ENCODE data around the gene AEN.

DNA sequence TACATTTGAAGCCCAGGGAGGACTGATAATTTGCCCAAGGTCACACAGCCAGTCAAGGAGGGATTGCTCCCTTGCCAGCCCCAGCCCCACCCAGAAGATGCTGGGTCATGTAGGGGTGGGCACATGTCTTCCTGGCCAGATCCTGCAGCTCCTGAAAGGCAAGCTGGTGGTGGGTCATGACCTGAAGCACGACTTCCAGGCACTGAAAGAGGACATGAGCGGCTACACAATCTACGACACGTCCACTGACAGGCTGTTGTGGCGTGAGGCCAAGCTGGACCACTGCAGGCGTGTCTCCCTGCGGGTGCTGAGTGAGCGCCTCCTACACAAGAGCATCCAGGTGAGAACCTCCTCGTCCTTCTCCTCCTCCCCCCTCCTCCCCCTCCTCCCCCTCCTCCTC, 30.8 kb downstream of the AEN start:
- TF ChIP-seq, protein P1, sequence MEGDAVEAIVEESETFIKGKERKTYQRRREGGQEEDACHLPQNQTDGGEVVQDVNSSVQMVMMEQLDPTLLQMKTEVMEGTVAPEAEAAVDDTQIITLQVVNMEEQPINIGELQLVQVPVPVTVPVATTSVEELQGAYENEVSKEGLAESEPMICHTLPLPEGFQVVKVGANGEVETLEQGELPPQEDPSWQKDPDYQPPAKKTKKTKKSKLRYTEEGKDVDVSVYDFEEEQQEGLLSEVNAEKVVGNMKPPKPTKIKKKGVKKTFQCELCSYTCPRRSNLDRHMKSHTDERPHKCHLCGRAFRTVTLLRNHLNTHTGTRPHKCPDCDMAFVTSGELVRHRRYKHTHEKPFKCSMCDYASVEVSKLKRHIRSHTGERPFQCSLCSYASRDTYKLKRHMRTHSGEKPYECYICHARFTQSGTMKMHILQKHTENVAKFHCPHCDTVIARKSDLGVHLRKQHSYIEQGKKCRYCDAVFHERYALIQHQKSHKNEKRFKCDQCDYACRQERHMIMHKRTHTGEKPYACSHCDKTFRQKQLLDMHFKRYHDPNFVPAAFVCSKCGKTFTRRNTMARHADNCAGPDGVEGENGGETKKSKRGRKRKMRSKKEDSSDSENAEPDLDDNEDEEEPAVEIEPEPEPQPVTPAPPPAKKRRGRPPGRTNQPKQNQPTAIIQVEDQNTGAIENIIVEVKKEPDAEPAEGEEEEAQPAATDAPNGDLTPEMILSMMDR (IDR thresholded peaks at IDR 0.05 in 4 of 5, conservative IDR thresholded peaks at IDR 0.05 in 1 of 5): no peak
- no peak for TF ChIP-seq POLR2A (IDR thresholded peaks at IDR 0.05)

All from gastrocnemius medialis (tissue), 4 donors.